Retinal pigment epithelial cell (primary cell): Measurements from ENCODE around the gene POLG2.

Source experiments
- DNase-seq: peaks from one replicate; pipeline ENCODE4 v3.0.0-alpha.2; 2010; ENCODE audit warnings: low read depth
- H3K4me3 ChIP-seq: 2 replicates; pipeline ENCODE4 v1.5.1; 2011; ENCODE audit warnings: mild to moderate bottlenecking, low read length, control low read depth, moderate library complexity
- CTCF ChIP-seq: conservative IDR thresholded peaks from 2 replicates; pipeline ENCODE4 v1.5.1; 2011; ENCODE audit warnings: low read depth, low read length, control low read depth, inconsistent platforms

POLG2 gene

GRCh38 chr17:64520359-64520758, 23.5 kb upstream of the POLG2 start:
- no peak for TF ChIP-seq CTCF

GRCh38 chr17:64519601-64520000, 22.7 kb upstream of the POLG2 start:
- DNase-seq: no peak
- no peak for TF ChIP-seq CTCF
- H3K4me3 ChIP-seq: no peak overlapping the region

More at GRCh38 chr17:64520359-64520758, 23.5 kb upstream of the POLG2 start:
- no peak overlapping the region for H3K4me3 ChIP-seq
- no peak for DNase-seq

GRCh38 chr17:64515829-64516228, 19.0 kb upstream of the POLG2 start:
- no peak for TF ChIP-seq CTCF
- DNase-seq: no peak
- no peak overlapping the region for H3K4me3 ChIP-seq

- H3K4me3 ChIP-seq: no peak overlapping the region
- no peak for DNase-seq
- no peak for TF ChIP-seq CTCF
Measured at GRCh38 chr17:64515419-64515818, 18.6 kb upstream of the POLG2 start.

- no peak for TF ChIP-seq CTCF
- H3K4me3 ChIP-seq: no peak overlapping the region
Measured at GRCh38 chr17:64509179-64509578, 12.3 kb upstream of the POLG2 start.

GRCh38 chr17:64508683-64509082, 11.8 kb upstream of the POLG2 start:
- H3K4me3 ChIP-seq: peak overlapping the region; percentile 60
- DNase-seq: no peak
- TF ChIP-seq CTCF: no peak

More at GRCh38 chr17:64509179-64509578, 12.3 kb upstream of the POLG2 start:
- no peak for DNase-seq

GRCh38 chr17:64507413-64507782, 10.5 kb upstream of the POLG2 start:
- H3K4me3 ChIP-seq: peak overlapping the region; percentile 60
- peak; percentile 60 for TF ChIP-seq CTCF
- peak; percentile 63 for DNase-seq
